KMS-11 (cell line): ENCODE data around the gene UBE2Z.

ENCODE experiments used
- H2AFZ ChIP-seq: fragments of 200-600 bp; sonication (generic); 2 replicates; pipeline ENCODE4 v1.6.1; 2016; ENCODE audit warnings: antibody characterized with exemption, mixed run types, low read depth
- H3K27ac ChIP-seq: fragments of 200-600 bp; sonication (generic); 2 replicates; pipeline ENCODE4 v1.6.1; 2016; ENCODE audit warnings: mild to moderate bottlenecking, mixed run types
- H3K27me3 ChIP-seq: fragments of 200-600 bp; sonication (generic); 2 replicates; pipeline ENCODE4 v1.6.1; 2017; ENCODE audit warnings: mild to moderate bottlenecking, low read depth, mixed run types, moderate library complexity; ENCODE audit not compliant: insufficient read depth
- H3K36me3 ChIP-seq: fragments of 200-600 bp; sonication (generic); 2 replicates; pipeline ENCODE4 v1.6.1; 2017; ENCODE audit warnings: mild to moderate bottlenecking, mixed run types; ENCODE audit not compliant: insufficient read depth
- H3K4me1 ChIP-seq: fragments of 200-600 bp; sonication (generic); 2 replicates; pipeline ENCODE4 v1.6.1; 2016; ENCODE audit warnings: mild to moderate bottlenecking, low read depth, mixed run types; ENCODE audit not compliant: poor library complexity, severe bottlenecking
- H3K4me2 ChIP-seq: fragments of 200-600 bp; sonication (generic); 2 replicates; pipeline ENCODE4 v1.7.0; 2016; ENCODE audit warnings: mild to moderate bottlenecking, mixed run types
- H3K4me3 ChIP-seq: fragments of 200-600 bp; sonication (generic); IDR thresholded peaks from 2 replicates; pipeline ENCODE4 v1.6.1; 2017; ENCODE audit warnings: low read depth, low read length, mixed read lengths; ENCODE audit not compliant: insufficient read depth
- H3K79me2 ChIP-seq: fragments of 200-600 bp; sonication (generic); 2 replicates; pipeline ENCODE4 v1.6.1; 2016; ENCODE audit warnings: low read depth, mixed run types; ENCODE audit not compliant: insufficient read depth
- H3K9ac ChIP-seq: fragments of 200-600 bp; sonication (generic); 2 replicates; pipeline ENCODE4 v1.6.1; 2016; ENCODE audit warnings: mild to moderate bottlenecking, mixed run types
- H4K20me1 ChIP-seq: fragments of 200-600 bp; sonication (generic); 2 replicates; pipeline ENCODE4 v1.6.1; 2016; ENCODE audit warnings: mild to moderate bottlenecking, mixed run types; ENCODE audit not compliant: insufficient read depth
- TF ChIP-seq, protein P1 (sequence below): fragments of 200-600 bp; sonication (generic); conservative IDR thresholded peaks from 2 replicates; pipeline ENCODE4 v1.6.1; 2017; ENCODE audit warnings: low read depth, mild to moderate bottlenecking, antibody characterized with exemption, low read length, moderate library complexity, mixed read lengths

The UBE2Z gene

DNA sequence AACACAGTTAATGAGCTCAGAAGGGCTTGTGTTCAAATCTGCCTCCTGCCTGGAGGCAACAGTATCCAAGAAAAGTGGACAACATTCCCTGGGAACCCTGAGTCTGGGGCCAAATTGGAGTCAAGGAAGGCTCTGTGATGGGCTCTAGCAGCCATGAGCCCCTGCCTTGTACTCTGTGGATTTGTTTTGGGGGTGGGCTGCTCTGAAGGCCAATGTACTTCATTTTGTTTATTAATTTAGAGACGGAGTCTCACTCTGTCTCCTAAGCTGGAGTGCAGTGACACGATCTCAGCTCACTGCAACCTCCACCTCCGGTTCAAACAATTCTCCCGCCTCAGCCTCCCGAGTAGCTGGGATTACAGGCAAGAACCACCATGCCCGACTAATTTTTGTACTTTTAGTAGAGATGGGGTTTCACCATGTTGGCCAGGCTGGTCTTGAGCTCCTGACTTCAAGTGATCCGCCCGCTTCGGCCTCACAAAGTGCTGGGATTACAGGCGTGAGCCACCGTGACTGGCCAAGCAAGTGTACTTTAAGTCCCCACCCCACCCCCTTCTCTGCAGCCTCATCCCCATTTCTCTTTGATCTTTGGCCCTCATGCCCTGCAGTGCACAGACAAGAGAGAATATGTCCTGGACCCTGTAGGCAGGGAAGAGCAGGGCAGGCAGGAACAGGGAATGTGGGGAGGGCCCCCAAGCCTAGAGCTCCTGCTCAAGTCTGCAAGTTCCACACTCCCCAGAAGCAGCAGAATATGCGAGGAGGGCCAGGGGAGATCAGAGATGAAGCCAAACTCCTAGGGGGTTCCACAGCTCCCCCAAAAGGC is 62.9 kb downstream of the UBE2Z start:
- TF ChIP-seq, protein P1, sequence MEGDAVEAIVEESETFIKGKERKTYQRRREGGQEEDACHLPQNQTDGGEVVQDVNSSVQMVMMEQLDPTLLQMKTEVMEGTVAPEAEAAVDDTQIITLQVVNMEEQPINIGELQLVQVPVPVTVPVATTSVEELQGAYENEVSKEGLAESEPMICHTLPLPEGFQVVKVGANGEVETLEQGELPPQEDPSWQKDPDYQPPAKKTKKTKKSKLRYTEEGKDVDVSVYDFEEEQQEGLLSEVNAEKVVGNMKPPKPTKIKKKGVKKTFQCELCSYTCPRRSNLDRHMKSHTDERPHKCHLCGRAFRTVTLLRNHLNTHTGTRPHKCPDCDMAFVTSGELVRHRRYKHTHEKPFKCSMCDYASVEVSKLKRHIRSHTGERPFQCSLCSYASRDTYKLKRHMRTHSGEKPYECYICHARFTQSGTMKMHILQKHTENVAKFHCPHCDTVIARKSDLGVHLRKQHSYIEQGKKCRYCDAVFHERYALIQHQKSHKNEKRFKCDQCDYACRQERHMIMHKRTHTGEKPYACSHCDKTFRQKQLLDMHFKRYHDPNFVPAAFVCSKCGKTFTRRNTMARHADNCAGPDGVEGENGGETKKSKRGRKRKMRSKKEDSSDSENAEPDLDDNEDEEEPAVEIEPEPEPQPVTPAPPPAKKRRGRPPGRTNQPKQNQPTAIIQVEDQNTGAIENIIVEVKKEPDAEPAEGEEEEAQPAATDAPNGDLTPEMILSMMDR: no peak
- H3K27me3 ChIP-seq: no peaks in the 10 kb centered on the region; the same call in 1 of the 2 replicates
- H3K79me2 ChIP-seq: no peaks in the 10 kb centered on the region
- no peak overlapping the region for H3K4me2 ChIP-seq
- no peaks in the 10 kb centered on the region for H3K36me3 ChIP-seq
- no peak overlapping the region for H3K9ac ChIP-seq
- no peaks in the 10 kb centered on the region for H3K4me1 ChIP-seq
- no peak overlapping the region for H2AFZ ChIP-seq
- H3K4me3 ChIP-seq: no peak overlapping the region
- no peaks in the 10 kb centered on the region for H4K20me1 ChIP-seq
- no peak overlapping the region for H3K27ac ChIP-seq

DNA sequence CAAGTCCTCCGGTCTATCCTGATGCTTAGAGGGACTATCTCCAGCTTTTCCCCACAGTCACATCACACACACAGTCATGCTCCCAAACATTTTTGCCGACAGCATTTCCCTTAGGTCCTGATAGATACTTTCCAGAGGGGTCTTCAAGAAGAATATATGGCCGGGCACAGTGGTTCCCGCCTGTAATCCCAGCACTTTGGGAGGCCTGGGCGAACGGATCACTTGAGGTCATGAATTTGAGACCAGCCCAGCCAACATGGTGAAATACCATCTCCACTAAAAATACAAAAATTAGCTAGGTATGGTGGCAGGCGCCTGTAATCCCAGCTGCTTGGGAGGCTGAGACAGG is 64.5 kb downstream of the UBE2Z start:
- Histone ChIP-seq H3K27me3 (no peaks in the 10 kb centered on the region; the same call in 1 of the 2 replicates), H3K9ac (no peak overlapping the region), H3K27ac (no peak overlapping the region), H4K20me1 (no peaks in the 10 kb centered on the region), H3K79me2 (no peaks in the 10 kb centered on the region), H3K4me1 (no peaks in the 10 kb centered on the region), H3K4me3 (no peak overlapping the region), H2AFZ (no peak overlapping the region), H3K4me2 (no peak overlapping the region), H3K36me3 (no peaks in the 10 kb centered on the region)
- TF ChIP-seq, protein P1: no peak

DNA sequence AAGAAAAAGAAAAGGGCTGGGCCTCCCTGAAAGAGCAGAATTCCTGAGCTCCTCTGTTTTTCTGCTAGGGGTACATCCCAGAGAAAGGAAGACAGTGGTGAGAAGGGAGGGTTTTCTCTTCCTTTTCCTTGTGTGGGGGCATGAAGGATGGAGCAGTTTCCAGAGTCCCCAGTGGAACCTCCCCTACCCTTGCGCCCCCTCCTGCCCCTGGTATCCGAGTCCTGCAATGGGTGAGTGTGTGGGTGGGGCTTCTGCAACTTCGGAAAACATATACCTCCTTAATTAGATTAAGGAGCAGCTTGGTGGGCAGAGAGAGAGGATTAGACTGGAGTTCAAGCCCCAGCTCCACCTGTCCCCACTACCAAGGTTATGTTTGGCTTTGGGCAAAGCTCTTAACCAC is 65.6 kb downstream of the UBE2Z start:
- Histone ChIP-seq H3K4me2 (no peak overlapping the region), H3K79me2 (no peaks in the 10 kb centered on the region), H3K27ac (no peak overlapping the region), H2AFZ (no peak overlapping the region), H3K36me3 (no peaks in the 10 kb centered on the region), H3K4me3 (no peak overlapping the region), H3K4me1 (no peaks in the 10 kb centered on the region), H3K27me3 (no peaks in the 10 kb centered on the region; the same call in 1 of the 2 replicates), H4K20me1 (no peaks in the 10 kb centered on the region), H3K9ac (no peak overlapping the region)
- TF ChIP-seq, protein P1: no peak
